ENCODE data around the gene MSH6.
"Not testable (repeated sequence)": the region's sequence is repeated elsewhere in the genome, so short reads cannot be mapped to it uniquely, and the experiment has no call there.

MSH6 gene

DNA sequence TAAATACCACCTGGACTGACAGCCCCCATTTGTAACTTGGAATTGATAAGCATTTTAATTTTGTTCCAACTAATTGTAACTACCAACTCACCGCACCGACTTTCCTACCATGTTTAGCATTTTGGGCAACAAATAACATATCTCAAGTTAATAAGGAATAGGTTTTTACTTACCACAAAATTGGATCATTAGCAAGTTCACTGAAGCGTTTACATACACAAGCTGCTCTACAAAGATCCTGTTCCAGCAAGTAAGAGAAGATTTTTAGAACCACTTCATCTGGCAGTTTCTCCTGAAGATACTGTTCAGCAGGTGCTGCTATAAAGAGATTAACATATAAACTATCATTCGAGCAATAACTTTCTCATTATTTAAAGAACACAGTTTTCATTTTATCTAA is 55.7 kb downstream of the MSH6 start:
- FAIRE-seq (no peak), DNase-seq (ENCODE audit: extremely low spot score, insufficient read length, low read depth) (no peak)

DNA sequence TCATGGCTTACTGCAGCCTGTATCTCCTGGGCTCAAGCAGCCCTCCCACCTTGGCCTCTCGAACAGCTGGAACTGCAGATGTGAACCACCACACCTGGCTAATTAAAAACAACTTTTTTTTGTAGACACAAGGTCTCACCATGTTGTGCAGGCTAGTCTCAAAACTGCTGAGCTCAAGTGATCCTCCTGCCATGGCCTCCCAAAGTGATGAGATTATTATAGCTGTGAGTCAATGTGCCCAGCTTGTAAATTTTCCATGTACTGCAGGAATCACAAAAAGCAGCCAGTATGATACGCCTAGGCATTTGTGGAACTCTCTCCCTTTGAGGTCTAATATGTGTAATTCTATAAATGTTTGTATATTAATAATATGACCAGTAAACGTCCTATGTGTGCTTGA is 59.9 kb downstream of the MSH6 start:
- FAIRE-seq (no peak), DNase-seq (ENCODE audit: extremely low spot score, insufficient read length, low read depth) (no peak)

DNA sequence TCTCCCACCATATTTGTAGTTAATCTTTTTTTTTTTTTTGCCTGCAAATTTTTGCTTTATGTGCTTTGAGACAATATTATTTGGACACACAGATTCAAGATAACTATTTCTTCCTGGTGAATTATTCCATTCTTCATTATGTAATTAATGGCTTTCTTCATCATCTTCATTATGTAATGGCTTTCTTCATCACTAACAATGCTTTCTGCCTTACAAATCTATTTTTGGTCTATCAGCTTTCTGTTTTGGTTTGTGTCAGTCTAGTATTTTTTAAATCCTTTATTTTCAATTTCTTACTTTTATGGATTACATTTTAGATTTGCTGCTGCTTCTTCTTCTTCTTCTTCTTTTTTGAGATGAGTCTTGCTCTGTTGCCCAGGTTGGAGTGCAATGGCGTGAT is 60.5 kb downstream of the MSH6 start:
- no peak for FAIRE-seq
- DNase-seq (ENCODE audit: extremely low spot score, insufficient read length, low read depth) = no peak

DNA sequence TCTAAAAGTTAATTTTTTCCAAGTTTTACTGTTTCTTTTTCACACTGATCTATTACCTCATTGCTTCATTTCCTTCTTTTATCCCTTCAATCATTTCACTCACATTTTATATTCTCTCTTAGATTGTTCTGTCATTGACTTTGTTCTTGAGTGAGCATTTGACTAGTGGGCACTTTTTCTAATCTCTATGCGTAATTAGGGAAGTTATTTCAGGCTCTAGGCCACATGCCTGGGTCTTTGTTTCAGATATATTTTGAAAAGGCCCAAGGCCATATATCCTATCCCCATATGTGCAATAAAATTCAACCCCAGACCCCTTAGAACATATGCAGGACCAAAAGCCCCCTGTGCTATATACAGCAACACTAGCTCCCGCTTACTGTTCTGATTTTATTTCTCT is 61.2 kb downstream of the MSH6 start:
- no peak for DNase-seq (ENCODE audit: extremely low spot score, insufficient read length, low read depth)
- no peak for FAIRE-seq

DNA sequence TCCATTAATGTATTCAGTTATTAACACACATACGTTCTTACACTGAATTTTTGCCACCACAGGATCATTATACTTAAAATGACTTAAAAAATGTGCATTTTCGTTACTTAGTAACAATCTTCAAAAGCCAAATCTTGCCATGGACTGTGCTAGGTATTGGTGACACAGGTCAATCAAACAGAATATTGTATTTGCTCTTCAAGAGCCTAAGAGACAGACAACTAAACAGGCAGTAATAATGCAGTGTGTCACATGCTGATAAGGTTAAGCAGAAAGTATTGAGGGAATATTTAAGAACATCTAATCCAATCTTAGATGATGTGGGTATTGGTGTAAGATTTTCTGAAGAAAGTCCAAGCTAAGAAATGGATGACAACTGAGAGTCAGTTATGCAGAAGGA is 66.4 kb downstream of the MSH6 start:
- no peak for DNase-seq (ENCODE audit: extremely low spot score, insufficient read length, low read depth)
- no peak for FAIRE-seq

DNA sequence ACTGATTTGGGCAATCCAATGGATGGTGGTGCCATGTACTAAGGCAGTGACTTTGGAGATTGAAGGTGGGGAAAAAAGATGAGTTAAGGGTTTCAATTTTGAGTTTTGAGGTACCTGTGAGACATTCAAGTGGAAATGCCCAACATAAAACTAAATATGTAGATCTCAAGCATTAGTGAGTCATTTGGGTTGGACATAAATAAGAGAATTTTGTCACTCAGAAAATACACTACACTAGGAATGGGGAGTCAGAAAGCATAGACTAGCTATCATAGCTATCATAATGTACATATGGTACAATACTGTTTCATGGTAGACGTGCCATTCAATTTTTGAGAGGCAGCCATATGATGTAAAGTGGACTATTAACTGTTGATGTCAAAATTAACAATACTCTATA is 67.3 kb downstream of the MSH6 start:
- DNase-seq (ENCODE audit: extremely low spot score, insufficient read length, low read depth) (no peak), FAIRE-seq (no peak)

DNA sequence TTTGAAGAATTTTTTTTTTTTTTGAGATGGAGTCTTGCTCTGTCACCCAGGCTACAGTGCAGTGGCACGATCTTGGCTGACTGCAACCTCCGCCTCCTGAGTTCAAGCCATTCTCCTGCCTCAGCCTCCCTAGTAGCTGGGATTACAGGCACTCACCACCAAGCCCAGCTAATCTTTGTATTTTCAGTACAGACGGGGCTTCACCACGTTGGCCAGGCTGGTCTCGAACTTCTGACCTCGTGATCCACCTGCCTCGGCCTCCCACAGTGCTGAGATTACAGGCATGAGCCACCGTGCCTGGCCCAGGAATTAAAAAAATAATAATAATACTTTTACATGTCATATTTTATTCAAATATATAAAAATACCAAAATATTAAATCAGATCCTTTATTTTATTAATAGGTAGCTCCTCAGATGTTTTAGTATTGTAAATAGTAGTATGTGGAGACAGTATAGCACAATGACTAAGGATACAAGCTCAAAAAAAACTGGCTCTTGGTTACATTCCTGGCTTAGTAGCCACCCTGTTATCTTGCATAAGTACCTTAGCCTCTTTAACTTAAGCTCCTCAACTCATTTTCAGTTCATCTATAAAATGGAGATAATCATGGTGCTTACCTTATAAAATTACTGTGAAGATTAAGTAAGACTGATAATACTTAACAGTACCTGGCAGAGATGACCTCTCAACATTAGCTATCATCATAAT is 70.3 kb downstream of the MSH6 start:
- not testable (repeated sequence) for DNase-seq (ENCODE audit: extremely low spot score, insufficient read length, low read depth); FAIRE-seq
